Tibial nerve (tissue), 4 donors: ENCODE measurements around the gene PSMD12. TPM values are rescaled to one million over a fixed set of nuclear protein-coding genes. Genes with fewer than 3 reads are reported as not detected.

Experiments used
- DNase-seq, 2 donors: peaks; one replicate each; pipeline ENCODE4 v3.0.0-alpha.2; 2019; ENCODE audit warnings: low spot score in 2 of 2
- H3K27ac ChIP-seq, 4 donors: fragments of 200-600 bp; sonication (generic) in 3 of 4; one replicate each; pipeline ENCODE4 v1.5.1; 2017 to 2019; ENCODE audit warnings: mild to moderate bottlenecking in 1 of 4
- H3K27me3 ChIP-seq, 2 donors: fragments of 200-600 bp; sonication (generic) in 1 of 2; one replicate each; pipeline versions ENCODE4 v1.5.1 to v1.6.0; 2017 to 2019
- H3K36me3 ChIP-seq, 3 donors: fragments of 200-600 bp; sonication (generic); one replicate each; pipeline ENCODE4 v1.5.1; 2018 to 2019
- H3K4me1 ChIP-seq, 4 donors: fragments of 200-600 bp; sonication (generic) in 3 of 4; one replicate each; pipeline ENCODE4 v1.5.1; 2017 to 2019
- H3K4me3 ChIP-seq, 4 donors: fragments of 200-600 bp; sonication (generic) in 3 of 4; one replicate each; pipeline ENCODE4 v1.5.1; 2017 to 2019; ENCODE audit warnings: mild to moderate bottlenecking in 1 of 4, moderate library complexity in 1 of 4
- H3K9me3 ChIP-seq, 4 donors: fragments of 200-600 bp; sonication (generic) in 3 of 4; one replicate each; pipeline ENCODE4 v1.5.1; 2017 to 2019
- CTCF ChIP-seq, 5 experiments: fragments of 200-600 bp in 3 of 5; fragments of 450-650 bp in 2 of 5; sonication (generic) in 3 of 5; IDR thresholded peaks; one replicate each; pipeline ENCODE4 v1.5.1; 2016 to 2019; ENCODE audit warnings: antibody characterized with exemption in 5 of 5, mild to moderate bottlenecking in 3 of 5, moderate library complexity in 2 of 5
- EP300 ChIP-seq, 2 donors: sonication (generic); formaldehyde crosslinking; IDR thresholded peaks; one replicate each; pipeline ENCODE4 v1.6.1; 2017; ENCODE audit warnings: antibody characterized with exemption in 2 of 2, mild to moderate bottlenecking in 1 of 2
- POLR2A ChIP-seq, 2 donors: fragments of 450-650 bp; IDR thresholded peaks; one replicate each; pipeline ENCODE4 v1.6.1; 2017; ENCODE audit warnings: antibody characterized with exemption in 2 of 2, mild to moderate bottlenecking in 2 of 2, moderate library complexity in 2 of 2
- WGBS, 2 donors: methylation state at CpG; one replicate each; pipeline ENCODE4 v1.1.5; 2018; 5-methylcytosine and 5-hydroxymethylcytosine counted together
- total RNA-seq, 4 donors: library from RNA; depleted of rRNA; stranded (reverse); fragments of >200 nt; gene quantifications; one replicate each; pipeline ENCODE4 v1.1.0, GENCODE V29; 2016

PSMD12 gene
- total RNA-seq, 4 donors from 2014 or later, result 16.1 to 24.7 (median 22.4) TPM

DNA sequence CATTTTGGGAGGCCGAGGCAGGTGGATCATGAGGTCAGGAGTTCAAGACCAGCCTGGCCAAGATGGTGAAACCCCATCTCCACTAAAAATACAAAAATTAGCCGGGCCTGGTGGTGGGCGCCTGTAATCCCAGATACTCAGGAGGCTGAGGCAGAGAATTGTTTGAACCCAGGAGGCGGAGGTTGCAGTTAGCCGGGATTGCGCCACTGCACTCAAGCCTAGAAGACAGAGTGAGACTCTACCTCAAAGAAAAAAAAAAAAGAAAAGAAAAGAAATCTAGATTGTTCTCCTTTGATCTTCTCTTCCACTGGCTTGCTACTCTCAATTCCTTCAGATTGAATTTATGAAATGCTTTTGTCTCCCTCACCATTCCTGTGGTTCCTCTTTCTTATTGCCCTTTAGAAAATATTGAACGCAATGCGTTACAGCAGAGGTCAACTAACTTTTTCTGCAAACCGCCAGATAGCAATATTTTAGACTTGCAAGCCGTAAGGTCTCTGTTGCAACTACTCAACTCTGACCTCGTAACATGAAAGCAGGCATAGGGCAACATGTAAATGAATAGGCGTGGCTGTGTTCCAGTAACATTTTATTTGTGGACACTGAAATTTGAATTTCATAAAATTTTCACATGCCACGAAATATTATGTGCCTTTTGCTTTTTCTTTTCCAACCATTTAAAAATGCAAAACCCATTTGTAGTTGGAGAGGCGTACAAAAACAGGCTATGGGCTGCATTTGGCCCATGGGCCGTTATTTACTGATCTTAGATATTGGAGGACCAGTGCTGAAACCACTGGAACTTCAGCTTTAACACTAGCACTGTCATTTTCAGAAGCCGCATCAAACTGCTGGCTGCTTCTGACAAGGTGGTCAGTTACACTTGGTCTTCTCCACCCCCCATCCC lies 35.5 kb upstream of the PSMD12 start:
- 82% methylated on average over 16 of the region's 16 CpGs for WGBS, 2 donors
- H3K36me3 ChIP-seq, result no peaks in the 10 kb centered on the region
- no peaks in the 10 kb centered on the region for H3K27me3 ChIP-seq
- H3K27ac ChIP-seq, result no peak overlapping the region
- no peak overlapping the region for H3K4me3 ChIP-seq
- no peaks in the 10 kb centered on the region for H3K9me3 ChIP-seq
- no peak for DNase-seq
- H3K4me1 ChIP-seq, result no peaks in the 10 kb centered on the region
- no peak for TF ChIP-seq CTCF (IDR thresholded peaks at IDR 0.05)
- peak in 1 of 2 donors; percentile 35 for TF ChIP-seq EP300 (IDR thresholded peaks at IDR 0.05)

GRCh38 chr17:67401106-67401505 lies 34.7 kb upstream of the PSMD12 start:
- Histone ChIP-seq H3K36me3 (no peaks in the 10 kb centered on the region), H3K4me1 (no peaks in the 10 kb centered on the region), H3K27ac (no peak overlapping the region), H3K27me3 (no peaks in the 10 kb centered on the region), H3K9me3 (no peaks in the 10 kb centered on the region), H3K4me3 (no peak overlapping the region)
- no peak for TF ChIP-seq CTCF (IDR thresholded peaks at IDR 0.05)
- no peak for TF ChIP-seq EP300 (IDR thresholded peaks at IDR 0.05)
- TF ChIP-seq POLR2A (IDR thresholded peaks at IDR 0.05), result no peak
- WGBS, 2 donors, result 93 to 96% methylated on average over 9 of the region's 9 CpGs
- no peak for DNase-seq

- no peak overlapping the region for H3K27ac ChIP-seq
Observed at GRCh38 chr17:67400193-67400592, 33.8 kb upstream of the PSMD12 start.

GRCh38 chr17:67399676-67400075 lies 33.3 kb upstream of the PSMD12 start:
- Histone ChIP-seq H3K9me3 (no peaks in the 10 kb centered on the region), H3K4me3 (no peak overlapping the region), H3K27ac (no peak overlapping the region), H3K27me3 (no peaks in the 10 kb centered on the region), H3K36me3 (no peaks in the 10 kb centered on the region), H3K4me1 (no peaks in the 10 kb centered on the region)
- no peak for DNase-seq
- 92 to 95% methylated on average over 3 of the region's 3 CpGs for WGBS, 2 donors
- no peak for TF ChIP-seq EP300 (IDR thresholded peaks at IDR 0.05)
- TF ChIP-seq CTCF (IDR thresholded peaks at IDR 0.05), result no peak
- no peak for TF ChIP-seq POLR2A (IDR thresholded peaks at IDR 0.05)

More at GRCh38 chr17:67400193-67400592, 33.8 kb upstream of the PSMD12 start:
- Histone ChIP-seq H3K27me3 (no peaks in the 10 kb centered on the region), H3K36me3 (no peaks in the 10 kb centered on the region), H3K4me3 (no peak overlapping the region), H3K4me1 (no peaks in the 10 kb centered on the region), H3K9me3 (no peaks in the 10 kb centered on the region)
- no peak for TF ChIP-seq EP300 (IDR thresholded peaks at IDR 0.05)
- no peak for TF ChIP-seq CTCF (IDR thresholded peaks at IDR 0.05)
- no peak for TF ChIP-seq POLR2A (IDR thresholded peaks at IDR 0.05)
- no peak for DNase-seq
- WGBS, 2 donors, result 34 to 36% methylated on average over 6 of the region's 6 CpGs

GRCh38 chr17:67393809-67394397 lies 27.5 kb upstream of the PSMD12 start:
- H3K27ac ChIP-seq, result no peak overlapping the region
- no peak overlapping the region for H3K4me3 ChIP-seq
- TF ChIP-seq EP300 (IDR thresholded peaks at IDR 0.05) (no peak), CTCF (IDR thresholded peaks at IDR 0.05) (no peak), POLR2A (IDR thresholded peaks at IDR 0.05) (no peak)
- H3K4me1 ChIP-seq, result peaks cover 0 to 19% (median 7%) of the 10 kb centered on the region in 4 donors
- no peaks in the 10 kb centered on the region for H3K9me3 ChIP-seq
- DNase-seq, result no peak
- H3K27me3 ChIP-seq, result no peaks in the 10 kb centered on the region
- WGBS, 2 donors, result 95% methylated on average over 9 of the region's 9 CpGs
- no peaks in the 10 kb centered on the region for H3K36me3 ChIP-seq
